Subcutaneous preadipocyte (primary cell): ENCODE measurements around the gene RNF14. TPM values are rescaled to one million over a fixed set of nuclear protein-coding genes. Genes with fewer than 3 reads are reported as not detected.

Source experiments
- total RNA-seq: library from RNA; depleted of rRNA; stranded (reverse); fragments of >200 nt; gene quantifications from 2 replicates; pipeline ENCODE4 v1.2.3, GENCODE V29; 2012

RNF14 gene
- total RNA-seq = 44.8 and 45.2 TPM in 2 replicates

GRCh38 chr5:141968914-141969608 lies at the start of gene RNF14:
RNF14 (plus strand) TSS chr5:141969105; CDS start chr5:141973589, 4,484 bp downstream.

DNA sequence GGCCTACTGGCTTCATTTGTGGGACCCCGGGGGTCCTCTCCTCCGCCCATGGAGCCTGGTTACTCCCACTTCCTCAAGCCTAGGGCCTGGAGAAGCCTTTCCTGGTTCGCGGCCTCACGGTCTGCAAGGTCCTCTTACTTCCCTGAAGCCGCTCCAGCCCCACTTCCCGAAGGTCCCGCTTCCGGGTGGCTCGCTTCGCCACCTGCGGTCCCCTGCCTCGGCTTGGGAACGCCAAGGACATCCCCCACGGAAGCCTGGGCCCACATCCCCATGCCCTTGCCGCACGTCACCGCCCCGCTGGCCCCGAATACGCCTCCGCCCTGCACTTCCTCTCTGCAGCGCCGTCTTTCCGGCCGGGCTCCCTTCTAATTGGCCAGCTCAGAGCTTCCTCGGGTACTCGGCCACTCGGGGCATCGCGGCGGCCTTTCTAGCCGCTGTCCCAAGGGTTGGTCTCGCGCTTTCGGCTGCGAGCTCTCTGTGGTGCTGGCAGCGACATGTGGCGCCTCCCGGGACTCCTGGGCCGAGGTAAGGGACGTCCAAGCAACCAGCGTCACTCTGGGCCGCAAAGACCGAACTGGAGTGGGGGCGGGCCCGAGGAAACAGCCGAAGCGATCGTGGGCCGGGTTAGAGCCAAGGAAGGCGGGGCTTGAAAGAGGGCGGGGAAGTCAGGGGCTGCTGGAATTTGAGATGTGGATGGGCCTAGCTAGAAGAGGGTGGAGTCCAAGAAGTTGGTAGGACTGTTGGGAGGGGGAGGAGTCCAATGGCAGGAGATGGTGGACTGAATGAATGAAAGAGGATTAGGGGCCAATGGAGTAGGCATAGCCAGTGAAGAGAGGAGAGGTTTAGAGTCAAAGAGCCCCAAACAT lies 45.2 kb upstream of the RNF14 start, which contains the start of gene DELE1:
Gene DELE1 (plus strand): TSS at position 424 of the 866 bp plus-strand sequence. CDS start 71 bp downstream, at position 495.

DNA sequence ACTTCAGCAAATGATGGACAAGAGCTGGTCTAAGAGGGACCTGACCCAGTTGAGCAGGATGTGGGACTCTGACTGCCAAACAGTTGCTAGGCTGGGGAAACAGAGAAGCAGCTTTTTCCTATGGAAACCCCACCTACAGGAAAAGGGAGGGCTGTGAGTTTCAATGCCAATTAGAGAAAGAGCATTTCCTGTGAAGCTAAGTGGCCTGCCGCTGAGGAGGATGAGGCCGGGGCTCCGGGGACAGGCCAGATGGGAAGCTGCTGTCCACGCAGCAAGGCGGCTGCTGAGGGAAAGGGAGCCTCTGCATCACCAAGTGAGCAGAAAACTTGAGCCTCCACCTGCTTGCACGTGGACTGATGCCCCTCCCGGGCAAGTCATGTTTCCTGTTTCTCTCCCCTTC lies 10.8 kb upstream of the RNF14 start, which contains the start of gene PCDH12:
Gene PCDH12 (minus strand): TSS at position 90 of the 400 bp plus-strand sequence. CDS start 351 bp downstream, outside the sequence.

DNA sequence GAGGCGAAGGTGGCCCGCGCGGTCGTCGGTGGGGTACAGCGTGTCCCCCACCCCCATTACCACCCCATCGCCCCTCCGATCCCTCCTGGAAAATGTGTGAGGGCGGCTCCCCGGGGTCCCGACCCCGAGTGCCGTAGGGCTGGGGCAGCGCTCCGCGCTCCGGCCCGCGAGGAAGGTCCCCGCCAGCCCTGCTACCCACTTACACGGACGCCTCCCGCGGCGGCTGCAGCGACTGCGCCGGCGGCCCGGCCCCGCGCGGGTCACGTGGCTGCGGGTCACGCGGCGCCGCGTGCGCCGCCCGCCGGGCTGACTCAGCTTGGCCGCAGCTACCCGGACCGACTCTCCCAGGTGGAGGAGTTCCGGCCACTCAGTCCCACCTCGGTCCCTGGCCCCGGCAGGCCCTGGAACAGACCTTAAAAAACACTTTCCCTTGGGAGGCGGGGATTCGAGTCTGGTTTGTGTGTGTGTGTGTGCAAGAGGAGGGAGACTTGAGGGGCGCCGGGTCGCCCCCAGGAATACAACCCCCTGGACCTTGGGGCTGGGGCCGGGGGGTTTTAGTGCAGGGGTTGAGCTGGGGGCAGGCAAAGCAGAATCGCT lies 44.0 kb downstream of the RNF14 start, which contains the start of gene GNPDA1:
Gene GNPDA1 (minus strand): TSS at position 236 of the 597 bp plus-strand sequence. CDS start 992 bp downstream, outside the sequence.

Other genes starting within 250 kb of the RNF14 start
- gene PCDH1, start 90.7 kb upstream of the RNF14 start, total RNA-seq = under 0.01 TPM in 1 of 2 replicates, not detected in the other
- gene DELE1, start 45.2 kb upstream of the RNF14 start, total RNA-seq = 45.9 and 49.6 TPM in 2 replicates
- gene PCDH12, start 10.9 kb upstream of the RNF14 start, total RNA-seq = 1.2 and 1.5 TPM in 2 replicates
- gene GNPDA1, start 43.9 kb downstream of the RNF14 start, total RNA-seq = 47.4 and 54.3 TPM in 2 replicates
- gene NDFIP1, start 139.7 kb downstream of the RNF14 start, total RNA-seq = 83.4 and 84.1 TPM in 2 replicates